HEK293 (cell line): ENCODE results near the gene RXFP1.

Experiments used
- SCRT2 ChIP-seq: fragments of 450-650 bp; formaldehyde crosslinking; IDR thresholded peaks from 2 replicates; pipeline ENCODE4 v1.5.1; 2016; ENCODE audit warnings: missing biosample characterization, missing genetic modification characterization
- ZFP41 ChIP-seq: fragments of 450-650 bp; formaldehyde crosslinking; IDR thresholded peaks from 2 replicates; pipeline ENCODE4 v1.5.1; 2016; ENCODE audit warnings: missing biosample characterization, missing genetic modification characterization, borderline replicate concordance
- ZNF350 ChIP-seq: fragments of 450-650 bp; formaldehyde crosslinking; IDR thresholded peaks from 2 replicates; pipeline ENCODE4 v1.5.0; 2017; ENCODE audit warnings: missing biosample characterization, mild to moderate bottlenecking, missing genetic modification characterization
- ZNF707 ChIP-seq: fragments of 450-650 bp; formaldehyde crosslinking; IDR thresholded peaks from 2 replicates; pipeline ENCODE4 v1.5.1; 2016; ENCODE audit warnings: missing biosample characterization, missing genetic modification characterization
- ZNF768 ChIP-seq: fragments of 450-650 bp; formaldehyde crosslinking; IDR thresholded peaks from 2 replicates; pipeline ENCODE4 v1.5.1; 2018; ENCODE audit warnings: missing biosample characterization, mild to moderate bottlenecking, missing genetic modification characterization
- ZNF777 ChIP-seq: fragments of 450-650 bp; formaldehyde crosslinking; IDR thresholded peaks from 2 replicates; pipeline ENCODE4 v1.5.1; 2017; ENCODE audit warnings: missing biosample characterization, missing genetic modification characterization, borderline replicate concordance
- TF ChIP-seq, protein P1 (sequence below): fragments of 450-650 bp; formaldehyde crosslinking; IDR thresholded peaks from 2 replicates; pipeline ENCODE4 v1.5.1; 2016; ENCODE audit warnings: missing biosample characterization, missing genetic modification characterization
- TF ChIP-seq, protein P2 (sequence below): fragments of 450-650 bp; formaldehyde crosslinking; IDR thresholded peaks from 2 replicates; pipeline ENCODE4 v1.5.1; 2016; ENCODE audit warnings: missing biosample characterization, missing genetic modification characterization
- TF ChIP-seq, protein P3 (sequence below): fragments of 450-650 bp; formaldehyde crosslinking; IDR thresholded peaks from 2 replicates; pipeline ENCODE4 v1.5.1; 2016; ENCODE audit warnings: missing biosample characterization, missing genetic modification characterization, borderline replicate concordance

DNA sequence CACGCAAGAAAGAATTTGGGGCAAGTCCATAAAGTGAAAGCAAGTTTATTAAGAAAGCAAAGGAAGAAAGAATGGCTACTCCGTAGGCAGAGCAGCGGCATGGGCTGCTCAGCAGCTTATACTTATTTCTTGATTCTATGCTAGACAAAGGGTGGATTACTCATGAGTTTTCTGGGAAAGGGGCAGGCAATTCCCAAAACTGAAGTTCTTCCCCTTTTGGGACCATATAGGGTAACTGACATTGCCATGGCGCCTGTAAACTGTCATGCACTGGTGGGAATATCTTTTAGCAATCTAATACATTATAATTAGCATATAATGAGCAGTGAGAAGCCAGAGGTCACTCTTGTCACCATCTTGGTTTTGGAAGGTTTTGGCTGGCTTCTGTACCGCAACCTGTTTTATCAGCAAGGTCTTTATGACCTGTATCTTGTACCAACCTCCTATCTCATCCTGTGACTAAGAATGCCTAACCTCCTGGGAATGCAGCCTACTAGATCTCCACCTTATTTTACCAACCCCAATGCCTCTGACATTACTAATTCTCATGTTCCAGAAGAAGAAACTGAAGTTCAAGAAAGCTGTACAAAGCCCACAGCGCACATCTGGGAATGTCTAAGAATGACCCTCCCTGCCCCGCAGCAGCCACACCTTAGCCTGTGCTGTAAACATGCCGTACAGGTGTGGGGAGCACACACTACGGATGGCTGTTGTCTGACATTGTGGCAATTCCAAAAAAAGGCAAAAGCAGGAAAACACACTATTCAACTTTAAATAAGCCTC, 18.6 kb downstream of the RXFP1 start:
- TF ChIP-seq SCRT2 (tag by site-specific recombination) (no peak), ZNF777 (no peak), ZNF350 (no peak), ZNF768 (no peak), ZFP41 (tag by site-specific recombination) (no peak), ZNF707 (no peak)
- TF ChIP-seq, protein P1, sequence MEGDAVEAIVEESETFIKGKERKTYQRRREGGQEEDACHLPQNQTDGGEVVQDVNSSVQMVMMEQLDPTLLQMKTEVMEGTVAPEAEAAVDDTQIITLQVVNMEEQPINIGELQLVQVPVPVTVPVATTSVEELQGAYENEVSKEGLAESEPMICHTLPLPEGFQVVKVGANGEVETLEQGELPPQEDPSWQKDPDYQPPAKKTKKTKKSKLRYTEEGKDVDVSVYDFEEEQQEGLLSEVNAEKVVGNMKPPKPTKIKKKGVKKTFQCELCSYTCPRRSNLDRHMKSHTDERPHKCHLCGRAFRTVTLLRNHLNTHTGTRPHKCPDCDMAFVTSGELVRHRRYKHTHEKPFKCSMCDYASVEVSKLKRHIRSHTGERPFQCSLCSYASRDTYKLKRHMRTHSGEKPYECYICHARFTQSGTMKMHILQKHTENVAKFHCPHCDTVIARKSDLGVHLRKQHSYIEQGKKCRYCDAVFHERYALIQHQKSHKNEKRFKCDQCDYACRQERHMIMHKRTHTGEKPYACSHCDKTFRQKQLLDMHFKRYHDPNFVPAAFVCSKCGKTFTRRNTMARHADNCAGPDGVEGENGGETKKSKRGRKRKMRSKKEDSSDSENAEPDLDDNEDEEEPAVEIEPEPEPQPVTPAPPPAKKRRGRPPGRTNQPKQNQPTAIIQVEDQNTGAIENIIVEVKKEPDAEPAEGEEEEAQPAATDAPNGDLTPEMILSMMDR (tag by site-specific recombination) = no peak
- TF ChIP-seq, protein P2, sequence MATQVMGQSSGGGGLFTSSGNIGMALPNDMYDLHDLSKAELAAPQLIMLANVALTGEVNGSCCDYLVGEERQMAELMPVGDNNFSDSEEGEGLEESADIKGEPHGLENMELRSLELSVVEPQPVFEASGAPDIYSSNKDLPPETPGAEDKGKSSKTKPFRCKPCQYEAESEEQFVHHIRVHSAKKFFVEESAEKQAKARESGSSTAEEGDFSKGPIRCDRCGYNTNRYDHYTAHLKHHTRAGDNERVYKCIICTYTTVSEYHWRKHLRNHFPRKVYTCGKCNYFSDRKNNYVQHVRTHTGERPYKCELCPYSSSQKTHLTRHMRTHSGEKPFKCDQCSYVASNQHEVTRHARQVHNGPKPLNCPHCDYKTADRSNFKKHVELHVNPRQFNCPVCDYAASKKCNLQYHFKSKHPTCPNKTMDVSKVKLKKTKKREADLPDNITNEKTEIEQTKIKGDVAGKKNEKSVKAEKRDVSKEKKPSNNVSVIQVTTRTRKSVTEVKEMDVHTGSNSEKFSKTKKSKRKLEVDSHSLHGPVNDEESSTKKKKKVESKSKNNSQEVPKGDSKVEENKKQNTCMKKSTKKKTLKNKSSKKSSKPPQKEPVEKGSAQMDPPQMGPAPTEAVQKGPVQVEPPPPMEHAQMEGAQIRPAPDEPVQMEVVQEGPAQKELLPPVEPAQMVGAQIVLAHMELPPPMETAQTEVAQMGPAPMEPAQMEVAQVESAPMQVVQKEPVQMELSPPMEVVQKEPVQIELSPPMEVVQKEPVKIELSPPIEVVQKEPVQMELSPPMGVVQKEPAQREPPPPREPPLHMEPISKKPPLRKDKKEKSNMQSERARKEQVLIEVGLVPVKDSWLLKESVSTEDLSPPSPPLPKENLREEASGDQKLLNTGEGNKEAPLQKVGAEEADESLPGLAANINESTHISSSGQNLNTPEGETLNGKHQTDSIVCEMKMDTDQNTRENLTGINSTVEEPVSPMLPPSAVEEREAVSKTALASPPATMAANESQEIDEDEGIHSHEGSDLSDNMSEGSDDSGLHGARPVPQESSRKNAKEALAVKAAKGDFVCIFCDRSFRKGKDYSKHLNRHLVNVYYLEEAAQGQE (tag by site-specific recombination) = no peak
- TF ChIP-seq, protein P3, sequence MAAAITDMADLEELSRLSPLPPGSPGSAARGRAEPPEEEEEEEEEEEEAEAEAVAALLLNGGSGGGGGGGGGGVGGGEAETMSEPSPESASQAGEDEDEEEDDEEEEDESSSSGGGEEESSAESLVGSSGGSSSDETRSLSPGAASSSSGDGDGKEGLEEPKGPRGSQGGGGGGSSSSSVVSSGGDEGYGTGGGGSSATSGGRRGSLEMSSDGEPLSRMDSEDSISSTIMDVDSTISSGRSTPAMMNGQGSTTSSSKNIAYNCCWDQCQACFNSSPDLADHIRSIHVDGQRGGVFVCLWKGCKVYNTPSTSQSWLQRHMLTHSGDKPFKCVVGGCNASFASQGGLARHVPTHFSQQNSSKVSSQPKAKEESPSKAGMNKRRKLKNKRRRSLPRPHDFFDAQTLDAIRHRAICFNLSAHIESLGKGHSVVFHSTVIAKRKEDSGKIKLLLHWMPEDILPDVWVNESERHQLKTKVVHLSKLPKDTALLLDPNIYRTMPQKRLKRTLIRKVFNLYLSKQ (tag by site-specific recombination) = no peak
